Fibroblast of pulmonary artery (primary cell): ENCODE measurements around the gene CALCOCO1.
"Not testable (repeated sequence)": the region's sequence is repeated elsewhere in the genome, so short reads cannot be mapped to it uniquely, and the experiment has no call there.

Experiments
- DNase-seq: peaks from one replicate; pipeline ENCODE4 v3.0.0-alpha.2; 2010; ENCODE audit warnings: low read depth
- H3K4me3 ChIP-seq: replicated peaks from 2 replicates; pipeline ENCODE4 v1.5.1; 2011; ENCODE audit warnings: low read depth, mild to moderate bottlenecking, control low read depth, low read length, moderate library complexity
- TF ChIP-seq, protein P1 (sequence below): IDR thresholded peaks from 2 replicates; pipeline ENCODE4 v1.5.1; 2011; ENCODE audit warnings: mild to moderate bottlenecking, control low read depth, low read length, inconsistent platforms; ENCODE audit errors: missing control alignments

Gene CALCOCO1

DNA sequence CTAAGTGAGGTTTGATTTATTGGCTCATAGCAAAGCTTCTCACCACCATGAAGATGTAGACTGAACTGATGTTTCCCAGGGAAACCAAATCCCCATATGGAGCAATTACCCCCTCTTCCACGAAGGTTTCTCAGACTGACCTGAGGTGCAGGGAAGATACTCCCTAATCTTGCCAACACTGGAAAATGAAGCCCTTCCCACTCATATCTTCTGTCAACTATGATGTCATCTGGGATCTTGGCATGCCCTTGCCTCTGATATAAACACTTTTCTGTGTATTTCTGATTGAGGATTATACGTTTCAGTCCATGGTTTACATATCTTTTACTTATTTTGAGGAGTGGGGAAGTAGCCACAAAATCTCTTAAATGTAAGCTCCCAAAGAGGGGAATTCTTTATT, 38.6 kb upstream of the CALCOCO1 start:
- H3K4me3 ChIP-seq, result no peak overlapping the region
- DNase-seq, result no peak
- TF ChIP-seq, protein P1, sequence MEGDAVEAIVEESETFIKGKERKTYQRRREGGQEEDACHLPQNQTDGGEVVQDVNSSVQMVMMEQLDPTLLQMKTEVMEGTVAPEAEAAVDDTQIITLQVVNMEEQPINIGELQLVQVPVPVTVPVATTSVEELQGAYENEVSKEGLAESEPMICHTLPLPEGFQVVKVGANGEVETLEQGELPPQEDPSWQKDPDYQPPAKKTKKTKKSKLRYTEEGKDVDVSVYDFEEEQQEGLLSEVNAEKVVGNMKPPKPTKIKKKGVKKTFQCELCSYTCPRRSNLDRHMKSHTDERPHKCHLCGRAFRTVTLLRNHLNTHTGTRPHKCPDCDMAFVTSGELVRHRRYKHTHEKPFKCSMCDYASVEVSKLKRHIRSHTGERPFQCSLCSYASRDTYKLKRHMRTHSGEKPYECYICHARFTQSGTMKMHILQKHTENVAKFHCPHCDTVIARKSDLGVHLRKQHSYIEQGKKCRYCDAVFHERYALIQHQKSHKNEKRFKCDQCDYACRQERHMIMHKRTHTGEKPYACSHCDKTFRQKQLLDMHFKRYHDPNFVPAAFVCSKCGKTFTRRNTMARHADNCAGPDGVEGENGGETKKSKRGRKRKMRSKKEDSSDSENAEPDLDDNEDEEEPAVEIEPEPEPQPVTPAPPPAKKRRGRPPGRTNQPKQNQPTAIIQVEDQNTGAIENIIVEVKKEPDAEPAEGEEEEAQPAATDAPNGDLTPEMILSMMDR, result no peak

DNA sequence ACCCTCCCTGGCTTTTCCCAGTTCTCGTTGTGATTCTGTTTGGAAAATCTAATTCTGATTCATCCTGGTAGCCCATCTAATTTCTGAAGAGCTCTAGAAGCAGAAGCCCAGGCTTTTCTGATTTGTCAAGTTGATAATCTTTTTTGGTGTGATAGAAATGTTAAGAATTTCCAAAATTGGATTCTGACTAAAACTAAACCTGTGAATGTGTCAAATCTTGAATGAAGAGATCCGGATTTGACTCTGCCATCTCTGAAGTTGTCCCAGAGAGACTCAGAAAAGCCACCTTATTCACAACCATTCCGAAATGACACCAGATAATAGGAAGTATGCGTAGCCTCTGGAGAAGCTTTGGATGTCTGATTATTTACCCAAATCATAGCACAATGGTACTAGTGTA, 37.4 kb upstream of the CALCOCO1 start:
- no peak for DNase-seq
- TF ChIP-seq, protein P1, result no peak
- no peak overlapping the region for H3K4me3 ChIP-seq

DNA sequence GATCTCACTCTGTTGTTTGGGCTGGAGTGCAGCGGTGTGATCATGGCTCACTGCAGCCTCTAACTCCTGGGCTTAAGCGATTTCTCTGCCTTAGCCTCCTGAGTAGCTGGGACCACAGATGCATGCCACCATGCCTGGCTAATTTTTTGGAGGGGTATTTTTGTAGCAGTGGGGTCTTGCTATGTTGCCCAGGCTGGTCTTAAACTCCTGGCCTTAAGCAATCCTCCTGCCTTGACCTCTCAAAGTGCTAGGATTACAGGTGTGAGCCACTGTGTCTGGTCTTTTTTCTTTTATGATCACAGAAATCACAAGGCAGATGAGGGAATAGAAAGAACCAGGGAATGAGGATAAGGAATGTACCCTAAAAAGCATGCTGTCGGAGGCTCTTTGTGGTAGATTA, 35.5 kb upstream of the CALCOCO1 start:
- not testable (repeated sequence) for H3K4me3 ChIP-seq, DNase-seq

DNA sequence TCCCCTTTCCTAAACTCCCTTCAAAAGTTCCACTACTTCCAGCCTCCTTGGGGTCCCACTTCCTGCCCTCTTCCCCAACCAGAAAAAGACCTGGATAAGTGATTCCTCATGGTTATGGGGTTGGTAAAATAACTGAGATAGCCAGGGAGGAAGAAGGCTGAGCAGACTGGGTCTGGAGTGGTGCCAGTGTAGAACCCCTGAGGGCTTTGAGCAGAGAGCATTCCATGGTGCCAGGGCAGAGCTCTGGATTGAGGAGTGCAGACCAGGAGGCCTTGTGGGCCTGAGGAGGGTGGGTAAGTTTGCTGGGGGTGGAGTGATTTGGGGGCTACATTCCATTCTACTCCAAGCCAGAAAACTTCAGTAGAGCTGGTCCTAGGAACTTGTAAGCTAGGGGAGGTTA, 34.1 kb upstream of the CALCOCO1 start:
- H3K4me3 ChIP-seq, result no peak overlapping the region
- TF ChIP-seq, protein P1, result no peak
- no peak for DNase-seq

DNA sequence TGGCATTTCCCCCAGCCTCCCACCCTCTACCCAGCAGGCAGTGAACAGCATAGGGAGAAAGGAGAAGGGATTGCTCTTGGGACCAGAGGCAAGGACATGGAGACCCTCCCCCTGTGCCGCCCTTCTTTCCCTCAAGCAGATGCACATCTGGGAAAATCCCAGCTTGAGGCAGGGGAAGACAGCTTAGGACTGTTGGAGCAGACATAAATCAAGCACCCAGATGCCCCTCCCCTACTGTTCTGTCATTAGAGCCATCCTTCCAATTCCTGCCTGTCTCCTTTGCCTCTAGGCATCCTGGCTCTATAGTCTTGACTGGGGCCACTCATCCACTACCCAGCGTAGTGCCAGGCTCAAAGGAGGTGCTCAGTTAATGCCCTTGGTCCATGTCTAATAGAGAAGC, 32.0 kb upstream of the CALCOCO1 start:
- H3K4me3 ChIP-seq, result no peak overlapping the region
- DNase-seq, result no peak
- TF ChIP-seq, protein P1, result no peak

DNA sequence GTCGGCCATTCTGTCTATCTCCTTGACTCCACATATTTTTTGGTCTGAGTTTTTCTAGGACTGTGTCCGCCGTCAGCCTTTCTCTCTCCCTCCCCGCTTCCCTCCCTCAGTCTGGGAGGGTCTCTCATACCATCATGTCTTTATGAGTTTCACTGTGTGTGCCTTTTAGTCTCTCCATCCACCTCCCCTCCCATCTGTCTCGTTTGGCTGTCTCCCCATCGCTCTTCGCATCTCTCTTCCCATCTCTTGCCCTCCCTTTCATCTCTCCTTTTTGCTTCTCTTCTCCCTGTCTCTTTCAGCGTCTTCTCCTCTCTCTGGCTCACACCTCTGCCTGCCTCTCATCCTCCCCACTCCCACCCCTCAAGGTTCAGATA, 31.5 kb upstream of the CALCOCO1 start:
- no peak overlapping the region for H3K4me3 ChIP-seq
- no peak for DNase-seq
- TF ChIP-seq, protein P1, result no peak

DNA sequence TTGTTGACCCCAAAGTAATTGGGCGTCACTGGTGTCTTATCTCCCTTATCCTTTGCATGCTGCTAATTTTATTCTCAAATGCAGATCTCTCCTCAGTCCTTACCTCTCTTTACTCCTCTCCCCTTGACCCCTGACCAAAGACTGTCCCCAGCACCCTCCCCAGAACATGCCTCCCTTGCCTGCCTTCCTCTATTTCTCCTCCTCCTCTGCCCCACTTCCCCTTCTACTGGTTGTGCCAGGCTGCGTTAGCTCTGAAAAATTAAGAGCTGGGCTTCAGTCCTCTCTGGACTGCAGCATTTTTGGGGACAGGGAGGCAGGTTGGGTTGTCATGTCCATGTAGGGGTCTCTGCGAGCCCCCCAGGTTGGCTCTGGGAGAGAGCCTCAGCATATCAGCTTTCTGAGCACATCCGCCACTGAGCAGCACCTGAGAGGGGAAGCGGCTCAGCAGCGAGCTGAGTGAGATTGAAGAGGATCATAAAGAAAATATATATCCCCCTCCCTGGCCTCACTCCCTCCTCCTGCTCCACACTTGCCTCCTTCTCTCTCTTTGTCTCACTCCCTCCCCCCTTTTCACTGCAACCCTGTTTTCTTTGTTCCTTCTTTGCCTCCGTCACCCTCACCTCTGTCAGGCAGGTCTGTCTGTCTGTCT, 31.0 kb upstream of the CALCOCO1 start:
- H3K4me3 ChIP-seq, result no peak overlapping the region
- DNase-seq, result no peak
- TF ChIP-seq, protein P1, result no peak
